GM19467 (cell line): ENCODE results near the gene PTGDS.
"Not testable (repeated sequence)": the region's sequence is repeated elsewhere in the genome, so short reads cannot be mapped to it uniquely, and the experiment has no call there.

ENCODE experiments used
- ATAC-seq: cut with Tn5 transposase; IDR thresholded peaks from one replicate; pipeline ENCODE4 v1.9.1; 2021; ENCODE audit warnings: mild to moderate bottlenecking, moderate library complexity; ENCODE audit not compliant: unreplicated experiment

PTGDS gene

GRCh38 chr9:136985853-136986252 lies 8.5 kb downstream of the PTGDS start:
- no peak for ATAC-seq

- ATAC-seq, result no peak
Observed at GRCh38 chr9:136988872-136989271, 11.6 kb downstream of the PTGDS start.

GRCh38 chr9:136990242-136990911 lies 13.1 kb downstream of the PTGDS start:
- ATAC-seq, result no peak

- ATAC-seq, result peak; percentile 64
Observed at GRCh38 chr9:136991993-136992818, 14.9 kb downstream of the PTGDS start, which contains the start of gene PAXX. TSS of gene PAXX (plus strand) at chr9:136992422. CDS start at chr9:136992444, 22 bp downstream.

- ATAC-seq, result no peak
Observed at GRCh38 chr9:136992819-136993369, 15.6 kb downstream of the PTGDS start.

- ATAC-seq, result no peak
Observed at GRCh38 chr9:136994180-136994887, 17.0 kb downstream of the PTGDS start.

GRCh38 chr9:136994888-136995230 lies 17.6 kb downstream of the PTGDS start:
- ATAC-seq, result no peak

GRCh38 chr9:136995362-136995761 lies 18.1 kb downstream of the PTGDS start:
- ATAC-seq, result no peak

GRCh38 chr9:136995772-136996311 lies 18.5 kb downstream of the PTGDS start:
- ATAC-seq, result no peak

- ATAC-seq, result no peak
Observed at GRCh38 chr9:136996361-136997292, 19.3 kb downstream of the PTGDS start, which contains the start of gene CLIC3. TSS of gene CLIC3 (minus strand) at chr9:136996568. CDS start at chr9:136996543, 25 bp downstream.

- ATAC-seq, result no peak
Observed at GRCh38 chr9:136997371-136997770, 20.1 kb downstream of the PTGDS start.

GRCh38 chr9:136997830-136998234 lies 20.5 kb downstream of the PTGDS start:
- no peak for ATAC-seq

- peak; percentile 72 for ATAC-seq
Observed at GRCh38 chr9:137000177-137000930, 23.1 kb downstream of the PTGDS start.

GRCh38 chr9:137001857-137002645 lies 24.7 kb downstream of the PTGDS start:
- no peak for ATAC-seq

GRCh38 chr9:137002646-137003041 lies 25.3 kb downstream of the PTGDS start:
- ATAC-seq, result no peak

GRCh38 chr9:137004285-137004684 lies 27.0 kb downstream of the PTGDS start:
- ATAC-seq, result not testable (repeated sequence)

- ATAC-seq, result no peak
Observed at GRCh38 chr9:137006116-137007003, 29.1 kb downstream of the PTGDS start.
